ENCODE data around the gene GOLGA6L24.
"Not testable (repeated sequence)": the region's sequence is repeated elsewhere in the genome, so short reads cannot be mapped to it uniquely, and the experiment has no call there.

The GOLGA6L24 gene

GRCh38 chr15:28357984-28358383, at the start of gene GOLGA6L24:
GOLGA6L24 (minus strand) TSS chr15:28358084; CDS start chr15:28358023, 61 bp downstream.
- not testable (repeated sequence) for DNase-seq

DNA sequence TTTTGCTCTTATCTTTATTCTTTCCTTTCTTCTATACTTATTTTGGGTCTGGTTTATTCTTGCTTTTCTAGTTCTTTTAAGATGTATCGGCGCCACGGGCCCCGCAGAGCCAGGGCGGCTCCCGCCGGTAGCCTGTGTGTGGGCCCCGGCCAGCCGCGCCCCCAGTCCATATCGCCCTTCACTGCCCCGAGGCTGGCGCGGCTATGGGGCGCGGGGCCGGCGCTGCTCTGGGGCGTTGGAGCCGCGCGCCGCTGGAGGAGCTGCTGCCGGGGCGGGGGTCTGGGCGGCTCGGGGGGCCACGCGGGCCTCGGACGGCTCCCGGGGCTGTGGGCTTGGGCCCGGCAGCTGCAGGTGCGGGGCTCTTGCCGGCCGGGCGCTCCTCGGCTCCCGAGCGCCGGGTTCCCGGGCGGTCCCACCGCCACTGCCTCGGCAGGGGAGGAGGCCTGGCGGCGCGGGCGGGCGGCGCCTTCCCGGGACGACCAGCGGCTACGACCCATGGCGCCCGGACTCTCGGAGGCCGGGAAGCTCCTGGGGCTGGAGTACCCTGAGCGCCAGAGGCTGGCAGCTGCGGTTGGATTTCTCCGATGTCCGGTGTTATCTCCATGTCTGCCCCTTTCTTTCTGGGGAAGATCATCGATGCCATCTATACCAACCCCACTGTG, 45.0 kb upstream of the GOLGA6L24 start:
- DNase-seq, result not testable (repeated sequence)

DNA sequence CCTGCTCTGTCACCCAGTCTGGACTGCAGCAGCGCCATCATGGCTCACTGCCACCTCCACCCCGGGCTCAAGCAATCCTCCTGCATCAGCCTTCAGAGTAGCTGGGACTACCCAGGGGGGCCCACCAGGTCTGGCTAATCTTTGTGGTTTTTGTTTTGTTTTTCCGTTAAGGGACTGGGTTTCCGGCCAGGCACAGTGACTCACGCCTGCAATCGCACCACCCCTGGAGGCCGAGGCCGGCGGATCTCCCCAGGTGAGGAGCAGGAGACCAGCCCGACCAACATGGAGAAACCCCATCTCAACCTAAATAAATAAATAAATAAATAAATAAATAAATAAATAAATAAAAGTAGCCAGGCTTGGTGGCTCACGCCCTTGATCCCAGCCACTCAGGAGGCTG, 38.1 kb upstream of the GOLGA6L24 start:
- DNase-seq, result not testable (repeated sequence)

GRCh38 chr15:28380053-28380452, 22.2 kb upstream of the GOLGA6L24 start:
- DNase-seq, result not testable (repeated sequence)

DNA sequence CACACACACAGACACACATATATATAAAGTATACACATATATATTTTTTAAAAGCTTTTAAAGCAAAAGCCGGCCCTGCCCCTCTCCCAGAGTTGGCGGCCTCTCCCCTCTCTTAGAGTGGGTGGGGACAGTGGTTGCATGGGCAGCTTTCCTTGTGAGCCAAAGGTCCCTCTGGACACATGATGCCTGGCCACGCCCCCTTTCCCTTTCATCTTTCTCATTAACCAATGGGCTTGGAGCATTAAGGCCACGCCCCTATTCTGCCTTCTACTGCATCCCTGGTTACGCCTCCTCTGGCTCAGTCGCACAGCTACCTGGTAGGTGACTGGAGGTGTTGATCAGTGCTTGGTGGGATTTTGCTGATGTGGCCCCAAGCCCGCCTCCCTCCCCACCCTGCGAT, 20.5 kb upstream of the GOLGA6L24 start, which contains the start of gene GOLGA8F:
GOLGA8F (plus strand) TSS at position 301 of the 400 bp plus-strand sequence; CDS start at position 399, 98 bp downstream.
- DNase-seq, result not testable (repeated sequence)

DNA sequence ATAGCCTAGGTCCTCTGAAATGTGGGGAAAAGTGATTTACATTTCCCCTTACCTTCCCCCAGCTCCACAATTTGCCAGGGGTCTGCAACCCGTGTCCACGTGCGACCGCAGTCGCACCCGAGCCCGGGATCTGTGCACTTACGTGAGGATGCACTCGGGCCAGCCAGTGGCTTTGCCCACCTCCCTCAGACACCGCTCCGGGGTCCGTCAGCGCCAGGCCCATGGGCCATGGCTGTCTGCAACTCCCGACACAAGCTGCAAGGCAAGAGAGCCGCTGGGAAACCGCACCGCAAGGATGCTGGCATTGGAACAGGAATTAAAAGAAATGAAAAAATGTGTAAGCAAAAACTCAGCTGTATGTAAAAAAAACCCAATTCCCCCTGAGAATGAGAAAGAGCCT, 7.6 kb upstream of the GOLGA6L24 start:
- DNase-seq, result not testable (repeated sequence)

GRCh38 chr15:28322129-28322588, 35.7 kb downstream of the GOLGA6L24 start, which contains the start of gene HERC2:
HERC2 (minus strand) TSS chr15:28322179; CDS start chr15:28321433, 746 bp downstream.
- not testable (repeated sequence) for DNase-seq

DNA sequence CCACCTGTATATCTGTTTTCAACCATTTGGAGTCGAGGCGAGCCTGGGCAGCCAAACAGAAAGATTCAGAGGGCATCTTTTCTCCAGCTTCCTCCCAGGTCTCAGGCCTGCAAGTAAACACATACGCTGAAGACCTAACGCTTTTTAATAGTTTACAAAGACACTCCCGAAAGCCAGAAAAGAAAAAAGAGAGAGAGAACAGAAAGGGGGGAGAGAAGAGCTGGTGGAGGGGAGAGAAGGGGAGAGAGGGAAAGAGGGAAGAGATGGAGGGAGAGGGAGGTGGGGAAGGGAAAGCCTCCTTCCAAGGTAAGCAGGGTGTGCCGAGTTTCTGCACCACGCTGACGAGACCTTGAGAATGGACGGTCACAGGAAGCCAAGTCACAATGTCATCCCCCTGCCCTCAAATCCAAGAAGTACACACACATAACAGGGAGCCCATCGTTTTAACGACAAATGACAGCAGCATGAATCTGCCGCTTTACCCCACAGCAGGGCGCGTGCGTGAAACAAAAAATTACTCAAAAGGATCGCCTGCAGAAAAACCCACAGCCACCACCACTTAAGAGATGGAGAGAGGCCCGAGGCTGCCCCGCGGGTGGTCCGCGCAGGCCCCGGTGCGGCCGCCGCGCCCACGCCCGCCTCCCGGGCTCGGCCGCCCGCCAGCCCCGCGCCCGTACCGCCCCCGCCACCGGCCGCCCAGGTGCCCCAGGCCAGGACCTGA, 36.4 kb downstream of the GOLGA6L24 start:
- not testable (repeated sequence) for DNase-seq

GRCh38 chr15:28319725-28320124, 38.2 kb downstream of the GOLGA6L24 start:
- not testable (repeated sequence) for DNase-seq

DNA sequence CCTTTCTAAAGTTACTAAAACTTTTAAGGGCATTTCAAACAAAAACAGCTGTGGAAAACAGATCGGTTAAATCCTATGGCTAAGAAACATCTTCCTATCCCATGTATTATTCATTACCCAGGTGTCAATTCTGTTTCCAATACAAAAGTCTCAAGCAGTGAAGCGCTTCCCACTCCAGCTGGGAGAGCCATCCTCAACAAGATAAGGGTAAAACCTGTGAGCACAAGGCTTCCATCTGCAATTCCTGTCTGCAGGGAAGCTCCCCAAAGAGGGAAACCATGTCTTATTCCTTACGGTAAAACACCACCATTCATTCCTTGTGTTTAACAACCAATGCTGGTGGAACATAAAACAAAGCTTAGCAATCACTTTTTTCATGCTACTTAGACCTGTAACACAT, 39.1 kb downstream of the GOLGA6L24 start:
- DNase-seq, result not testable (repeated sequence)

GRCh38 chr15:28318122-28318521, 39.8 kb downstream of the GOLGA6L24 start:
- DNase-seq, result not testable (repeated sequence)

GRCh38 chr15:28316958-28317357, 40.9 kb downstream of the GOLGA6L24 start:
- DNase-seq, result not testable (repeated sequence)

GRCh38 chr15:28310454-28310853, 47.4 kb downstream of the GOLGA6L24 start:
- DNase-seq, result not testable (repeated sequence)

GRCh38 chr15:28308718-28309117, 49.2 kb downstream of the GOLGA6L24 start:
- DNase-seq, result not testable (repeated sequence)

Data from NCI-H1417 treated with DMSO at 0.1 percent for 48 hours (cell line).